ENCODE measurements around the gene ANKRD34A. TPM values are rescaled to one million over a fixed set of nuclear protein-coding genes. Genes with fewer than 3 reads are reported as not detected.

The ANKRD34A gene
- total and polyA plus RNA-seq, 2 of the 13 experiments (the other 11 are each of a cell fraction or from before 2014, with no cell fraction given) = 0.05 to 0.07 TPM

DNA sequence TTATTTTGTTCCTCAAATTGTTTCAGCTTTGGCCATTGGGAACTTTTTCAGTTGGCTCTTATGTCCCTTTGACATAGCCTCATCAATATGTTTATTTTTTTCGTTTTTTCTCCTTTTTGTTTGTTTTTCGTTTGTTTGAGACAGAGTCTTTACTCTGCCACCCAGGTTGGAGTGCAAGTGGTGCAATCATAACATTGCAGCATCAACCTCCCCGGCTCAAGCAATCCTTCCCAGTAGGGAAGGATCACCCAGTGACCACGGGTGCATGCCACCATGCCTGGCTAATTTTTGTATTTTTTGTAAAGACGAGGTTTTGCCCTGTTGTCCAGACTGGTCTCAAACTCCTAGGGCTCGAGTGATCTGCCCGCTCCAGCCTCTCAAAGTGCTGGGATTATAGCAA lies 8.2 kb upstream of the ANKRD34A start (continued):
- TF ChIP-seq LCORL (IDR thresholded peaks at IDR 0.05) (no peak), LCORL (CRISPR knock-in tag; IDR thresholded peaks at IDR 0.05) (peak; percentile 52; the same call in 1 of the 2 replicates), JUN (CRISPR knock-in tag; IDR thresholded peaks at IDR 0.05) (no peak), IRF2 (CRISPR knock-in tag; IDR thresholded peaks at IDR 0.05) (0 out of 2 replicates have a peak, but pooled peaks have one; percentile 31), ZNF282 (IDR thresholded peaks at IDR 0.05; ENCODE audit: partially characterized antibody) (no peak), BCL6 (CRISPR knock-in tag; IDR thresholded peaks at IDR 0.05) (peak; percentile 59)
- TF ChIP-seq, protein P1, sequence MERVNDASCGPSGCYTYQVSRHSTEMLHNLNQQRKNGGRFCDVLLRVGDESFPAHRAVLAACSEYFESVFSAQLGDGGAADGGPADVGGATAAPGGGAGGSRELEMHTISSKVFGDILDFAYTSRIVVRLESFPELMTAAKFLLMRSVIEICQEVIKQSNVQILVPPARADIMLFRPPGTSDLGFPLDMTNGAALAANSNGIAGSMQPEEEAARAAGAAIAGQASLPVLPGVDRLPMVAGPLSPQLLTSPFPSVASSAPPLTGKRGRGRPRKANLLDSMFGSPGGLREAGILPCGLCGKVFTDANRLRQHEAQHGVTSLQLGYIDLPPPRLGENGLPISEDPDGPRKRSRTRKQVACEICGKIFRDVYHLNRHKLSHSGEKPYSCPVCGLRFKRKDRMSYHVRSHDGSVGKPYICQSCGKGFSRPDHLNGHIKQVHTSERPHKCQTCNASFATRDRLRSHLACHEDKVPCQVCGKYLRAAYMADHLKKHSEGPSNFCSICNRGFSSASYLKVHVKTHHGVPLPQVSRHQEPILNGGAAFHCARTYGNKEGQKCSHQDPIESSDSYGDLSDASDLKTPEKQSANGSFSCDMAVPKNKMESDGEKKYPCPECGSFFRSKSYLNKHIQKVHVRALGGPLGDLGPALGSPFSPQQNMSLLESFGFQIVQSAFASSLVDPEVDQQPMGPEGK (CRISPR knock-in tag; IDR thresholded peaks at IDR 0.05) = peak; percentile 45; the same call in 1 of the 2 replicates
- TF ChIP-seq, protein P2, sequence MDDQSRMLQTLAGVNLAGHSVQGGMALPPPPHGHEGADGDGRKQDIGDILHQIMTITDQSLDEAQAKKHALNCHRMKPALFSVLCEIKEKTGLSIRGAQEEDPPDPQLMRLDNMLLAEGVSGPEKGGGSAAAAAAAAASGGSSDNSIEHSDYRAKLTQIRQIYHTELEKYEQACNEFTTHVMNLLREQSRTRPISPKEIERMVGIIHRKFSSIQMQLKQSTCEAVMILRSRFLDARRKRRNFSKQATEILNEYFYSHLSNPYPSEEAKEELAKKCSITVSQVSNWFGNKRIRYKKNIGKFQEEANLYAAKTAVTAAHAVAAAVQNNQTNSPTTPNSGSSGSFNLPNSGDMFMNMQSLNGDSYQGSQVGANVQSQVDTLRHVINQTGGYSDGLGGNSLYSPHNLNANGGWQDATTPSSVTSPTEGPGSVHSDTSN (CRISPR knock-in tag; IDR thresholded peaks at IDR 0.05; ENCODE audit: borderline replicate concordance) = no peak
- TF ChIP-seq, protein P3, sequence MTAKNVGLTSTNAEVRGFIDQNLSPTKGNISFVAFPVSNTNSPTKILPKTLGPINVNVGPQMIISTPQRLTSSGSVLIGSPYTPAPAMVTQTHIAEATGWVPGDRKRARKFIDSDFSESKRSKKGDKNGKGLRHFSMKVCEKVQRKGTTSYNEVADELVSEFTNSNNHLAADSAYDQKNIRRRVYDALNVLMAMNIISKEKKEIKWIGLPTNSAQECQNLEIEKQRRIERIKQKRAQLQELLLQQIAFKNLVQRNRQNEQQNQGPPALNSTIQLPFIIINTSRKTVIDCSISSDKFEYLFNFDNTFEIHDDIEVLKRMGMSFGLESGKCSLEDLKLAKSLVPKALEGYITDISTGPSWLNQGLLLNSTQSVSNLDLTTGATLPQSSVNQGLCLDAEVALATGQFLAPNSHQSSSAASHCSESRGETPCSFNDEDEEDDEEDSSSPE (CRISPR knock-in tag; IDR thresholded peaks at IDR 0.05) = no peak
- TF ChIP-seq, protein P4, sequence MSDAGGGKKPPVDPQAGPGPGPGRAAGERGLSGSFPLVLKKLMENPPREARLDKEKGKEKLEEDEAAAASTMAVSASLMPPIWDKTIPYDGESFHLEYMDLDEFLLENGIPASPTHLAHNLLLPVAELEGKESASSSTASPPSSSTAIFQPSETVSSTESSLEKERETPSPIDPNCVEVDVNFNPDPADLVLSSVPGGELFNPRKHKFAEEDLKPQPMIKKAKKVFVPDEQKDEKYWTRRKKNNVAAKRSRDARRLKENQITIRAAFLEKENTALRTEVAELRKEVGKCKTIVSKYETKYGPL (CRISPR knock-in tag; IDR thresholded peaks at IDR 0.05) = no peak
